PFSK-1 (cell line): ENCODE measurements around the gene BRINP1.

Source experiments
- POLR2AphosphoS5 ChIP-seq: IDR thresholded peaks from 2 replicates; pipeline ENCODE4 v1.6.1; 2012; ENCODE audit warnings: low read depth, mild to moderate bottlenecking, control low read depth, low read length, moderate library complexity
- SIN3A ChIP-seq: IDR thresholded peaks from 2 replicates; pipeline ENCODE4 v1.6.1; 2012; ENCODE audit warnings: mild to moderate bottlenecking, low read length, moderate library complexity, borderline replicate concordance; ENCODE audit not compliant: insufficient read depth
- TF ChIP-seq, protein P1 (sequence below), 2 experiments: IDR thresholded peaks; 2 replicates each; pipeline versions ENCODE4 v1.6.1 to v1.8.0; 2011 to 2012; ENCODE audit warnings: low read depth in 2 of 2, low read length in 2 of 2, control low read depth in 1 of 2, inconsistent platforms in 1 of 2, mild to moderate bottlenecking in 1 of 2, moderate library complexity in 1 of 2; ENCODE audit not compliant: insufficient read depth in 1 of 2

DNA sequence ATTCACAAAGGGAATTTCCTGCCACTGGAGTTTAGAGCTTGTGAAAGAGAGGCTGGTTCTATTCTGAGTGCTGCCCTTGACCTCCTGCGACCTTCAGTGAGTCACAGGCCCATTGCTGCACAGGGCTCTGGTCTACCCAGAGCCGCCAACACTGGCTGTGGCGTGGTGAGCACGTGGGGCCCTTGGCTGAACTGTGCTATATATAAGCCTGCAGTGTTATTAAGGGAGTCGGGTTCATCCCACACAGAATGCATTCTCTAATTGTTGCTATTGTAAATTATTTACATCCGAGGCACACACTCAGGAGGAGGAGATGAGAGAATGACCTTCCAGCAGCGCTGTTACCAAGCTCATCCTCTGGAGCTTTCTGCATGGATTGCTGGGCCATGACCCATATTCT is 47.1 kb downstream of the BRINP1 start:
- no peak for TF ChIP-seq SIN3A
- no peak for TF ChIP-seq POLR2AphosphoS5
- TF ChIP-seq, protein P1, sequence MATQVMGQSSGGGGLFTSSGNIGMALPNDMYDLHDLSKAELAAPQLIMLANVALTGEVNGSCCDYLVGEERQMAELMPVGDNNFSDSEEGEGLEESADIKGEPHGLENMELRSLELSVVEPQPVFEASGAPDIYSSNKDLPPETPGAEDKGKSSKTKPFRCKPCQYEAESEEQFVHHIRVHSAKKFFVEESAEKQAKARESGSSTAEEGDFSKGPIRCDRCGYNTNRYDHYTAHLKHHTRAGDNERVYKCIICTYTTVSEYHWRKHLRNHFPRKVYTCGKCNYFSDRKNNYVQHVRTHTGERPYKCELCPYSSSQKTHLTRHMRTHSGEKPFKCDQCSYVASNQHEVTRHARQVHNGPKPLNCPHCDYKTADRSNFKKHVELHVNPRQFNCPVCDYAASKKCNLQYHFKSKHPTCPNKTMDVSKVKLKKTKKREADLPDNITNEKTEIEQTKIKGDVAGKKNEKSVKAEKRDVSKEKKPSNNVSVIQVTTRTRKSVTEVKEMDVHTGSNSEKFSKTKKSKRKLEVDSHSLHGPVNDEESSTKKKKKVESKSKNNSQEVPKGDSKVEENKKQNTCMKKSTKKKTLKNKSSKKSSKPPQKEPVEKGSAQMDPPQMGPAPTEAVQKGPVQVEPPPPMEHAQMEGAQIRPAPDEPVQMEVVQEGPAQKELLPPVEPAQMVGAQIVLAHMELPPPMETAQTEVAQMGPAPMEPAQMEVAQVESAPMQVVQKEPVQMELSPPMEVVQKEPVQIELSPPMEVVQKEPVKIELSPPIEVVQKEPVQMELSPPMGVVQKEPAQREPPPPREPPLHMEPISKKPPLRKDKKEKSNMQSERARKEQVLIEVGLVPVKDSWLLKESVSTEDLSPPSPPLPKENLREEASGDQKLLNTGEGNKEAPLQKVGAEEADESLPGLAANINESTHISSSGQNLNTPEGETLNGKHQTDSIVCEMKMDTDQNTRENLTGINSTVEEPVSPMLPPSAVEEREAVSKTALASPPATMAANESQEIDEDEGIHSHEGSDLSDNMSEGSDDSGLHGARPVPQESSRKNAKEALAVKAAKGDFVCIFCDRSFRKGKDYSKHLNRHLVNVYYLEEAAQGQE (IDR thresholded peaks at IDR 0.05; ENCODE audit: insufficient read depth in 1 of 2, low read depth in 2 of 2, low read length in 2 of 2) = no peak
